ENCODE data around the gene ASXL1. TPM values are rescaled to one million over a fixed set of nuclear protein-coding genes. Genes with fewer than 3 reads are reported as not detected.

The ASXL1 gene
- total RNA-seq, 1 experiment from 2014 or later: 52.2 TPM

- ATAC-seq (peak; percentile 52), DNase-seq (ENCODE audit: low read depth, low spot score) (no peak)
- H3K27me3 ChIP-seq (ENCODE audit: insufficient read depth, low read length): no peaks in the 10 kb centered on the region
- ChIA-PET POLR2A (no interaction called here), CTCF (no interaction called here), RAD21 (ENCODE audit: low non-redundant PET in 1 of 2, low total read pairs in 2 of 2, uncharacterized antibody in 2 of 2, unreplicated experiment in 2 of 2) (no interaction called here)
- H3K9me3 ChIP-seq (ENCODE audit: control insufficient read depth in 1 of 2, insufficient read depth in 1 of 2, low read depth in 1 of 2, low read length in 2 of 2): no peaks in the 10 kb centered on the region
- H3K9me2 ChIP-seq (ENCODE audit: insufficient read depth): no peaks in the 10 kb centered on the region
- no peak overlapping the region for H2AFZ ChIP-seq (ENCODE audit: low read depth, low read length, poor library complexity, severe bottlenecking)
- H3K4me2 ChIP-seq (ENCODE audit: low read length): peak overlapping the region; percentile 19; the same call in 1 of the 2 replicates
- H3K27ac ChIP-seq (ENCODE audit: low read depth, low read length): no peak overlapping the region; the same call in 1 of the 2 replicates
- peaks cover 0 to 9% of the 10 kb centered on the region in 2 experiments; a peak in 1 of 4 replicates for H3K4me1 ChIP-seq (ENCODE audit: control insufficient read depth in 1 of 2, insufficient read depth in 2 of 2, low read length in 2 of 2)
- no TSS peak for BruUV-seq (replicated peaks)
- no peak overlapping the region for H3K9ac ChIP-seq (ENCODE audit: low read length)
- no peak overlapping the region for H3K4me3 ChIP-seq (replicated peaks in 1 of 2; ENCODE audit: low read depth in 1 of 2, low read length in 2 of 2)
- TF ChIP-seq CEBPB (IDR thresholded peaks at IDR 0.05; ENCODE audit: low read depth) (no peak), REST (IDR thresholded peaks at IDR 0.05; ENCODE audit: low read depth) (no peak), SIN3A (IDR thresholded peaks at IDR 0.05; ENCODE audit: low read depth) (no peak), ZFX (IDR thresholded peaks at IDR 0.05) (no peak)
- no peaks in the 10 kb centered on the region for H3K36me3 ChIP-seq (ENCODE audit: control insufficient read depth in 1 of 2, insufficient read depth in 2 of 2, low read length in 2 of 2)
- intact Hi-C loops (cut with micrococcal nuclease): no loop called here
- H4K20me1 ChIP-seq (ENCODE audit: insufficient read depth): no peaks in the 10 kb centered on the region
- no peaks in the 10 kb centered on the region for H3K79me2 ChIP-seq (ENCODE audit: insufficient read depth, low read length)
Observed at GRCh38 chr20:32474967-32475811, 117.1 kb downstream of the ASXL1 start.
